Measurements from ENCODE around the gene ANOS1. TPM values are rescaled to one million over a fixed set of nuclear protein-coding genes. Genes with fewer than 3 reads are reported as not detected.
"Not testable (repeated sequence)": the region's sequence is repeated elsewhere in the genome, so short reads cannot be mapped to it uniquely, and the experiment has no call there.

ANOS1 gene
- total RNA-seq, 2 experiments from 2014 or later = 0.03 TPM; not detected in 1

DNA sequence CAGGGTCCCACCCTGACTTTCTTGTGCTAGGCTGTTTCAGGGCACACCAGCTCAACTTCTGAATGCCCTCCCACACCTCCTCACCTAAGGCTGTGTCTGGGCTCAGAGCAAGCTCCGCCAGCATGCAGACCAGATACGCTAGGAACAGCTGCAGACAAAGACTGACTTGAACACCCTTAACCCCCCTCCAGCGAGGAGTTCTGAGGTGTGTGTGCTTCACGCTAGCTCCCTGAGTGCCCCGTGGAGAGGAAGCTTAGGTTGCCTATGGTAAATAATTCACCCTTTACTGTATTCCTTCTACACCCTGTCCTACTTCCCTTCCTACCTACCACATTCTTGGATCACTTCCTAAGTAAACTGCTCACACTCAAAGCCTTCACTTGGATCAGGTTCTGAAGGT lies 152.3 kb downstream of the ANOS1 start:
- ATAC-seq = no peak
- H3K27me3 Mint-ChIP-seq (ENCODE audit: low read depth) = no peaks in the 10 kb centered on the region
- CTCF ChIA-PET = no interaction called here
- no peaks in the 10 kb centered on the region for H3K36me3 Mint-ChIP-seq (ENCODE audit: low read depth)
- H3K4me1 Mint-ChIP-seq (ENCODE audit: low read depth) = no peaks in the 10 kb centered on the region
- H3K9me3 Mint-ChIP-seq (ENCODE audit: insufficient read depth) = no peaks in the 10 kb centered on the region
- DNase-seq = no peak
- no peak overlapping the region for H3K4me3 Mint-ChIP-seq
- POLR2A ChIA-PET = no interaction called here
- no peak overlapping the region for H3K27ac Mint-ChIP-seq

DNA sequence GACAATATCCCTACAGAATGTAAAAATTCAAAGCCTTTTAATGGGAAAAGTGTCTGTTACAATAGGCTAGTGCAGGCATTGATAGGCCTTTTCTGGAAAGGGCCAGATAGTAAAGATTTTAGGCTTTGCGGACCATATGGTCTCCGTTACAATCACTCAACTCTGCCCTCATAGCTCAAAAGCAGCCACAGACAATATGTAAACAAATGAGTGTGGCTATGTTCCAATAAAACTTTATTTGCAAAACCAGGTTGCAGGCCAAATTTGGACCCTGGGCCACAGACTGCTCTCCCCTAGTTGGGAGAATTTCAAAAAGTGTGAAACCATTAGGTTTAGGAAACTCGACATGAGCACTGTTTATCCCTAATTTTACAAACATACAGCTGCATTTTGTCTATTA lies 155.1 kb downstream of the ANOS1 start:
- no peaks in the 10 kb centered on the region for H3K9me3 Mint-ChIP-seq (ENCODE audit: insufficient read depth)
- no peak overlapping the region for H3K4me3 Mint-ChIP-seq
- no peak for ATAC-seq
- POLR2A ChIA-PET = no interaction called here
- H3K4me1 Mint-ChIP-seq (ENCODE audit: low read depth) = no peaks in the 10 kb centered on the region
- H3K36me3 Mint-ChIP-seq (ENCODE audit: low read depth) = no peaks in the 10 kb centered on the region
- H3K27ac Mint-ChIP-seq = no peak overlapping the region
- CTCF ChIA-PET = no interaction called here
- no peak for DNase-seq
- no peaks in the 10 kb centered on the region for H3K27me3 Mint-ChIP-seq (ENCODE audit: low read depth)

DNA sequence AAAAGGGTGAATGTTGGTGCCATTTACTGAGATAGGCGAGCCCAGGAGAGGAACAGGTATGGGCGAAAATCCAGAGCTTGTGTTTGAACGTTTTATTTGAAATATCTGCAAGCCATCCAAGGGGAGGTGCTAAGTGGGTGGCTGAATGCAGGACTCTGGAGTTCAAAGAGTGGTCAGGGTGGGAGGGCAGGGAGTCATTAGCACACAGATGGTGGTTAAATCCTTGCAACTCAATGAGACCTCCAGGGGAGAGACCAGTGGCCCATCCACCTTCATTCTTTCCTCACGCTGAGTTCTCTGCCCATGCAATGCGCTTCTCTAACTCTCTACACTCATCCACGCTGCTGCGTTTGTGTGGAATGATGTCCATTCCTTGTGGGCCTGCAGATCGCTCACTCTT lies 166.2 kb downstream of the ANOS1 start:
- H3K27ac Mint-ChIP-seq = no peak overlapping the region
- DNase-seq = no peak
- POLR2A ChIA-PET = no interaction called here
- CTCF ChIA-PET = no interaction called here
- no peak for ATAC-seq
- no peaks in the 10 kb centered on the region for H3K9me3 Mint-ChIP-seq (ENCODE audit: insufficient read depth)
- no peaks in the 10 kb centered on the region for H3K4me1 Mint-ChIP-seq (ENCODE audit: low read depth)
- H3K4me3 Mint-ChIP-seq = no peak overlapping the region
- no peaks in the 10 kb centered on the region for H3K27me3 Mint-ChIP-seq (ENCODE audit: low read depth)
- H3K36me3 Mint-ChIP-seq (ENCODE audit: low read depth) = no peaks in the 10 kb centered on the region

DNA sequence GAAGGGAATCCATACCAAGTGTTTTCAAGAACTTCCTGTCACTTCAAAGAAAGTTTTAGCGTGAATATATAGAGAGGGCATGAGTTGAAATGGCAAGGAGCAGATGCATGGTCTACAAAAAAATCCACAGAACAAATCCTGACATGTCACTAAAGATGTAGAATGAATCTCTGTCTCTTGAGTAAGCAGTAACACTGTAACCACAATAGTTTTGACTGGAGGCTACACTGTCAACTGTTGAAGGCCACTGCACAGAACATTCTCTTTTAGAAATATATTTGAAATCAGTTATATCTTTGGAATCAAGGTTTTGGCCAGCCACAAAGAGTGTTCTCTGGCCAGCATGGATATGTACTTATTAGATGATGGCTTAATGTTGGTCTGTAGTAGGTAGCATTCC lies 183.5 kb downstream of the ANOS1 start:
- Mint-ChIP-seq H3K4me1 (ENCODE audit: low read depth) (no peaks in the 10 kb centered on the region), H3K27me3 (ENCODE audit: low read depth) (no peaks in the 10 kb centered on the region), H3K27ac (no peak overlapping the region), H3K9me3 (ENCODE audit: insufficient read depth) (no peaks in the 10 kb centered on the region), H3K36me3 (ENCODE audit: low read depth) (no peaks in the 10 kb centered on the region), H3K4me3 (no peak overlapping the region)
- no peak for ATAC-seq
- CTCF ChIA-PET = no interaction called here
- DNase-seq = no peak
- POLR2A ChIA-PET = no interaction called here

DNA sequence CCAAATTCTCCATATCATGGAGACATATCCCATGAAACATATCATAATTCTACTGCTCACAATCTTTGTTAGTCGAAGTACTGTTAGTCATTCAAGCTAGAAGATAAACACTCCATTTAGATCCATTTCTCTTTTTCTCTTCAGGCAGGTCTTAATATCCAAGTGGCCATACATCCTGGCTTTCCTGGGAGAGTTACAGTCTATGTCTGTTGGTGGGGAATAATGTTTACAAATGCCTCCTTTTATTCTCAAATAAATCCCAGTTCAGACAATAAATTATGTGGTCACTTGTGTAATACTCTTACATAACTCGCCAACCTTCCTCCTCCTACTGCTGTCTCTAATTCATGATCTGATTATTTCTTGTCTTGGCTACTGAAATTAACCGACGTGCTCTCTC lies 185.2 kb downstream of the ANOS1 start:
- DNase-seq = no peak
- Mint-ChIP-seq H3K27me3 (ENCODE audit: low read depth) (no peaks in the 10 kb centered on the region), H3K4me1 (ENCODE audit: low read depth) (no peaks in the 10 kb centered on the region), H3K27ac (no peak overlapping the region), H3K4me3 (no peak overlapping the region), H3K36me3 (ENCODE audit: low read depth) (no peaks in the 10 kb centered on the region), H3K9me3 (ENCODE audit: insufficient read depth) (no peaks in the 10 kb centered on the region)
- no peak for ATAC-seq
- ChIA-PET CTCF (no interaction called here), POLR2A (no interaction called here)

DNA sequence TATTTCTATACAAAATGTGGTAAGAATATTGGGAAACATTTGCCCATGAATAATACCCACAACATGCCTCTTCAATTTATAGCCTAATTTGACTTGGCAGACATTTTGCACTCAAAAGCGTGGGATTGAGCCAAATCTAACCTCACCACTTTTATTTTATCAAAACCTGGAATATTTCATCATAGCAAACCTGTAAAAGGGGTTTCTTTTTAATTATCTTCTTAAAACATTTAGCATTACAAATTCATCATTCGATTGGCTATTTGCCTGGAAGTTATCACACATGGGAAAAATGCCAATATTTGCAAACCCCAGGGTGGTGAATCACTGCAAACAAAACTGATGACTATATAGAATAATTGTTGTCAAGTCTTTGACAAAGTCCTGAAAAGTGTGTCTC lies 211.1 kb downstream of the ANOS1 start:
- Mint-ChIP-seq H3K4me1 (ENCODE audit: low read depth) (no peaks in the 10 kb centered on the region), H3K4me3 (no peak overlapping the region), H3K27ac (no peak overlapping the region), H3K27me3 (ENCODE audit: low read depth) (no peaks in the 10 kb centered on the region), H3K36me3 (ENCODE audit: low read depth) (no peaks in the 10 kb centered on the region), H3K9me3 (ENCODE audit: insufficient read depth) (no peaks in the 10 kb centered on the region)
- POLR2A ChIA-PET = no interaction called here
- CTCF ChIA-PET = no interaction called here
- no peak for ATAC-seq
- DNase-seq = no peak

DNA sequence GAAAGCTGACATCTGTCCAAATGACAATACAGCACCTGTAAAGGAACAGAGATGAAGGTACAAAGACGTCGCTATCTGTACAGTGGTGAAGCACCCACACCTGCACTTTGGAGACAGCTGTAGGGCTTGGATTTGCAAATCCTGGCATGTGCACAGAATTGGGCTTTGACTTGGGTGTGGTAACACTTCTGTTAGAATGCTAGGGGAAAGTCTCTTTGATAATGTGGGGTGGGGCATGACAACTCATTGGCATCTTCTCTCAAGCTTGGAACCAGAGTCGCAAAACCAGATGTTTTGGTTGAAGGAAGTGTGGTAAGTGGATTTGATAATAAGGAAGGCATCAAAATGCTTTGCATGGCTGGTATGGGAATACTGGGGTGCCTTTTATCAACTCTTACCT lies 211.8 kb downstream of the ANOS1 start:
- Mint-ChIP-seq H3K4me1 (ENCODE audit: low read depth) (no peaks in the 10 kb centered on the region), H3K36me3 (ENCODE audit: low read depth) (no peaks in the 10 kb centered on the region), H3K9me3 (ENCODE audit: insufficient read depth) (no peaks in the 10 kb centered on the region), H3K4me3 (no peak overlapping the region), H3K27me3 (ENCODE audit: low read depth) (no peaks in the 10 kb centered on the region), H3K27ac (no peak overlapping the region)
- ATAC-seq (no peak), DNase-seq (no peak)
- ChIA-PET CTCF (no interaction called here), POLR2A (no interaction called here)

DNA sequence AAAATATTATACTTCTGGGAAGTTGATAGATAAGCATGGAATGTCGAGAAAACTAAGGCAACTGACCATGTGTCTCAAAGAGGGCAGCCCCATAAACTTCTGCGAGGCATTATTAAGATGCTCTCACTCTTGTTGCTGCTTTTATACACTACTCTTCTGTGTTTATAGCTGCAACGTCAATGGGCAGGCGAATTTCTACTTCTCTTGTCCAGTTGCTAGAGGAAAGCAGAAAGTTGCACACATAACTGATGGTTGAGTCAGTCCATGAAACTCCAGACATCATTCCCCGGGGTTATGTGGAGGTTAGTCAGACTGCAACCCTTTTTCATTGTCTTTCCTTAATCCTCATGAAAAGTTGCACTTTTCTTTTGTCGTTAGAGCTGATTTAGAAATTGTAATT lies 227.5 kb downstream of the ANOS1 start:
- no peak for DNase-seq
- no peak overlapping the region for H3K4me3 Mint-ChIP-seq
- POLR2A ChIA-PET = no interaction called here
- H3K27me3 Mint-ChIP-seq (ENCODE audit: low read depth) = no peaks in the 10 kb centered on the region
- CTCF ChIA-PET = no interaction called here
- ATAC-seq = no peak
- H3K9me3 Mint-ChIP-seq (ENCODE audit: insufficient read depth) = no peaks in the 10 kb centered on the region
- no peak overlapping the region for H3K27ac Mint-ChIP-seq
- no peaks in the 10 kb centered on the region for H3K36me3 Mint-ChIP-seq (ENCODE audit: low read depth)
- no peaks in the 10 kb centered on the region for H3K4me1 Mint-ChIP-seq (ENCODE audit: low read depth)

DNA sequence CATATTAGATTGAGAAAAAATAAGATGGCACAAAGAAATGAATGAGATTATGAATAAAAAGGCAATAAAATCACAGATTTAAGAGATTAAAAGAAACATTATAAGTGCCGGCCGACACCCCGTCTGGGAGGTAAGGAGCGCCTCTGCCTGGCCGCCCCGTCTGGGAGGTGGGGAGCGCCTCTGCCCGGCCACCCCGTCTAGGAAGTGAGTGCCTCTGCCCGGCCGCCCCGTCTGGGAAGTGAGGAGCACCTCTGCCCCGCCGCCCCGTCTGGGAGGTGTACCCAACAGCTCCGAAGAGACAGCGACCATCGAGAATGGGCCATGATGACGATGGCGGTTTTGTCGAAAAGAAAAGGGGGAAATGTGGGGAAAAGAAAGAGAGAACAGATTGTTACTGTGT lies 229.8 kb downstream of the ANOS1 start:
- ATAC-seq; H3K4me1 Mint-ChIP-seq (ENCODE audit: low read depth); POLR2A ChIA-PET; H3K4me3 Mint-ChIP-seq; H3K9me3 Mint-ChIP-seq (ENCODE audit: insufficient read depth); DNase-seq; H3K36me3 Mint-ChIP-seq (ENCODE audit: low read depth); H3K27ac Mint-ChIP-seq; H3K27me3 Mint-ChIP-seq (ENCODE audit: low read depth); CTCF ChIA-PET: not testable (repeated sequence)

DNA sequence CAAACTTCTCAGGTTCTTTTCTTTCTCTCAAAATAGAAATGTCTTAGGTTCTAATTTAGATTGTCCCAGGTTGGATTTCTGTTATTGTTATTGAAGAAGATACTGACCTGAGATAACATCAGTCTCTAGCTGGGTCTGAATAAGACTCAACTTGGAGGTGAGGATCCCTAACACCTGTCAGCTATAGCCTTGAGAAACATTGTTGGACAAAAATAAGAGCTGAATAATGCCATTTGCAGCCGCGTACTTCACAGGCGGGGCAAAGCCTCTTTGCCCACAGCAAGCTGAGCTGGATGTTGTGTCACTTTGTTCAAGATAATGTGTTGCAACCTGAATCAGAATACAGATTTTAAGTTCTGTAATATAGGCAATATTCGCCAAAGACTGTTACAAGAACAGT lies 231.7 kb downstream of the ANOS1 start:
- no peaks in the 10 kb centered on the region for H3K27me3 Mint-ChIP-seq (ENCODE audit: low read depth)
- DNase-seq (no peak), ATAC-seq (no peak)
- no peaks in the 10 kb centered on the region for H3K9me3 Mint-ChIP-seq (ENCODE audit: insufficient read depth)
- no peak overlapping the region for H3K27ac Mint-ChIP-seq
- ChIA-PET POLR2A (no interaction called here), CTCF (no interaction called here)
- no peak overlapping the region for H3K4me3 Mint-ChIP-seq
- no peaks in the 10 kb centered on the region for H3K4me1 Mint-ChIP-seq (ENCODE audit: low read depth)
- H3K36me3 Mint-ChIP-seq (ENCODE audit: low read depth) = no peaks in the 10 kb centered on the region

DNA sequence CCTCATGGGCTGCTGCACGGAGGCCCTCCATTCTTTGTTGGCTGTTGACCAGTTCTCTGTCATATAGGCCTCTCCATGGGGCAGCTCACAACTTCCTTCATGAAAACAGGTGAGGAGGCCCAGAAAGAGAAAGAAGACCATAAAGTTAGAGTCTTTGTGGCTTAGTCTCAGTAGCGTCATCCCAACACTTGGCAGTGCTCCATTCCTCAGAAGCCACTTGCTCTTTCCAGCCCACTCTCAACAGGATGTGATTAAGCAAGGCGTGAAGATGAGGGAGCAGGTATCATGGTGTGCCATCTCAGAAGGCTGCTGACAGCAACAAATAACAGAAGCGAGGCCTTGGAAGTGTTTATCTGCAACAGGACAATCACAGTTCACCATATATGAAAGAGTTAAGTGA lies 236.9 kb downstream of the ANOS1 start:
- POLR2A ChIA-PET; H3K36me3 Mint-ChIP-seq (ENCODE audit: low read depth); ATAC-seq; DNase-seq; H3K4me1 Mint-ChIP-seq (ENCODE audit: low read depth); CTCF ChIA-PET; H3K27ac Mint-ChIP-seq; H3K4me3 Mint-ChIP-seq; H3K27me3 Mint-ChIP-seq (ENCODE audit: low read depth); H3K9me3 Mint-ChIP-seq (ENCODE audit: insufficient read depth): not testable (repeated sequence)

DNA sequence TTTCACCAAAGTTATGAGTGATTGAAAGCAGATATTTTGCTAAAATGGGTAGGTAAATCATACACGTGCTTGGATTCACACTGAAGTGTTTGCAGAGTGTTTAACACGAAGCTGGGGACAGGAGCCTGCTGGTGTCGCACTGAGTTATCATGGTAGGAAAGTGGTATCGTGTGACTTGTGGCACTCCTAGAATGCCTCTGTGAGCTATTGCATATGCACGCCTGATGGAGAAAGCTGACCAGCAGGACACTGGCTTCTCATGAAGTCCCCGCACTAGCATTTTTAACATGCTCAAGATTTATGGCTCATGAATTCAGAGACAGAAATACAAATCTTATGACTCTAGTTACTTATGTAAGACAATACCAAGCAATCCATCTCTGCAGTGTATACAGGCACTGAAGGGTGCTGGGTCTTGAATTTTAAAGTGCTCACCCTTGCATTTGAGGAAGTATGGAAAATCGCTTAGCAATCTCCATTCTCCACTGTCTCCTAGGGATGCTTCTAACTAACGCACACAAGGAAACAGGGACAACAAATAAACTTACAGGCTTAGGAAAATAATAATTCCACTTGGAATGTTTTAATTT lies 247.5 kb downstream of the ANOS1 start:
- ChIA-PET CTCF (no interaction called here), POLR2A (no interaction called here)
- Mint-ChIP-seq H3K27ac (no peak overlapping the region), H3K4me1 (ENCODE audit: low read depth) (no peaks in the 10 kb centered on the region), H3K27me3 (ENCODE audit: low read depth) (no peaks in the 10 kb centered on the region), H3K9me3 (ENCODE audit: insufficient read depth) (peaks cover 3% of the 10 kb centered on the region), H3K4me3 (no peak overlapping the region), H3K36me3 (ENCODE audit: low read depth) (no peaks in the 10 kb centered on the region)
- DNase-seq (no peak), ATAC-seq (no peak)

Data from activated CD8-positive, alpha-beta T cell treated with anti-CD3 and anti-CD28 coated beads, Interleukin-2, amount 10 ng/mL, durations not matched to agents 7 days and 5 days (primary cell).